Tibial artery (tissue), 4 donors: ENCODE results near the gene DNAH11.

ENCODE experiments used
- DNase-seq, 2 donors: peaks; one replicate each; pipeline ENCODE4 v3.0.0-alpha.2; 2019
- H3K27ac ChIP-seq, 2 donors: fragments of 200-600 bp; sonication (generic) in 1 of 2; 1 replicate in 1 of 2; 2 replicates in 1 of 2; pipeline ENCODE4 v1.5.1; 2018 to 2019; ENCODE audit warnings: mild to moderate bottlenecking in 1 of 2
- H3K27me3 ChIP-seq, 2 donors: fragments of 200-600 bp; sonication (generic) in 1 of 2; one replicate each; pipeline versions ENCODE4 v1.5.1 to v1.6.0; 2016 to 2019
- H3K36me3 ChIP-seq, 3 donors: fragments of 200-600 bp; sonication (generic) in 2 of 3; one replicate each; pipeline ENCODE4 v1.5.1; 2016 to 2019; ENCODE audit warnings: mild to moderate bottlenecking in 2 of 3
- H3K4me1 ChIP-seq, 4 donors: fragments of 200-600 bp; sonication (generic) in 2 of 4; 1 replicate in 3 of 4; 2 replicates in 1 of 4; pipeline ENCODE4 v1.5.1; 2016 to 2019
- H3K4me3 ChIP-seq, 2 donors: fragments of 200-600 bp; sonication (generic) in 1 of 2; 1 replicate in 1 of 2; 2 replicates in 1 of 2; pipeline ENCODE4 v1.5.1; 2018 to 2019; ENCODE audit warnings: mild to moderate bottlenecking in 2 of 2
- H3K9me3 ChIP-seq, 3 donors: fragments of 200-600 bp; sonication (generic) in 1 of 3; one replicate each; pipeline ENCODE4 v1.5.1; 2016 to 2019
- CTCF ChIP-seq, 2 experiments: fragments of 200-600 bp in 1 of 2; fragments of 450-650 bp in 1 of 2; IDR thresholded peaks; one replicate each; pipeline ENCODE4 v1.5.1; 2017 to 2019; ENCODE audit warnings: antibody characterized with exemption in 2 of 2, mild to moderate bottlenecking in 1 of 2, moderate library complexity in 1 of 2
- intact Hi-C: fragments of 100-400 bp; cut with DNase I; formaldehyde crosslinking; loops from one replicate; pipeline ENCODE4 v1.15.0; 2023; ENCODE audit warnings: low total_unique reads

The DNAH11 gene

GRCh38 chr7:21903020-21903786 lies 360.4 kb downstream of the DNAH11 start:
- Histone ChIP-seq H3K27me3 (no peaks in the 10 kb centered on the region), H3K27ac (no peak overlapping the region), H3K9me3 (no peaks in the 10 kb centered on the region), H3K36me3 (peaks cover 0 to 75% (median 0%) of the 10 kb centered on the region in 3 donors), H3K4me3 (no peak overlapping the region), H3K4me1 (no peaks in the 10 kb centered on the region)
- no peak for TF ChIP-seq CTCF (IDR thresholded peaks at IDR 0.05)
- intact Hi-C loops = no loop called here
- DNase-seq = no peak

- no peaks in the 10 kb centered on the region for H3K27me3 ChIP-seq
- no peak overlapping the region for H3K27ac ChIP-seq
- no peak for DNase-seq
- H3K4me3 ChIP-seq = no peak overlapping the region
- TF ChIP-seq CTCF (IDR thresholded peaks at IDR 0.05) = no peak
- H3K9me3 ChIP-seq = no peaks in the 10 kb centered on the region
- peaks cover 0 to 51% (median 0%) of the 10 kb centered on the region in 3 donors for H3K36me3 ChIP-seq
- H3K4me1 ChIP-seq = no peaks in the 10 kb centered on the region
- intact Hi-C loops = no loop called here
Measured at GRCh38 chr7:21908746-21909145, 365.9 kb downstream of the DNAH11 start.

GRCh38 chr7:21910253-21910652 lies 367.4 kb downstream of the DNAH11 start:
- no peaks in the 10 kb centered on the region for H3K4me1 ChIP-seq
- intact Hi-C loops = no loop called here
- no peak for DNase-seq
- H3K4me3 ChIP-seq = no peak overlapping the region
- H3K9me3 ChIP-seq = no peaks in the 10 kb centered on the region
- H3K36me3 ChIP-seq = peaks cover 0 to 50% (median 0%) of the 10 kb centered on the region in 3 donors
- H3K27me3 ChIP-seq = no peaks in the 10 kb centered on the region
- TF ChIP-seq CTCF (IDR thresholded peaks at IDR 0.05) = no peak
- no peak overlapping the region for H3K27ac ChIP-seq

GRCh38 chr7:21911341-21911875 lies 368.6 kb downstream of the DNAH11 start:
- TF ChIP-seq CTCF (IDR thresholded peaks at IDR 0.05) = no peak
- Histone ChIP-seq H3K4me1 (no peaks in the 10 kb centered on the region), H3K36me3 (peaks cover 0 to 39% (median 0%) of the 10 kb centered on the region in 3 donors), H3K27me3 (no peaks in the 10 kb centered on the region), H3K27ac (no peak overlapping the region), H3K4me3 (no peak overlapping the region), H3K9me3 (no peaks in the 10 kb centered on the region)
- no peak for DNase-seq
- intact Hi-C loops = no loop called here

GRCh38 chr7:21912305-21912704 lies 369.5 kb downstream of the DNAH11 start:
- Histone ChIP-seq H3K9me3 (no peaks in the 10 kb centered on the region), H3K27ac (no peak overlapping the region), H3K4me1 (no peaks in the 10 kb centered on the region), H3K36me3 (peaks cover 0 to 33% (median 0%) of the 10 kb centered on the region in 3 donors), H3K4me3 (no peak overlapping the region), H3K27me3 (no peaks in the 10 kb centered on the region)
- intact Hi-C loops = no loop called here
- no peak for DNase-seq
- TF ChIP-seq CTCF (IDR thresholded peaks at IDR 0.05) = no peak
